Stomach (tissue), 9 donors: Measurements from ENCODE around the gene SNRNP25. TPM values are rescaled to one million over a fixed set of nuclear protein-coding genes. Genes with fewer than 3 reads are reported as not detected.

Experiments
- DNase-seq, 2 donors: peaks; one replicate each; pipeline versions ENCODE4 v3.0.0 to v3.0.0-alpha.2; 2013 to 2019
- H3K27ac ChIP-seq, 5 donors: fragments of 200-600 bp in 4 of 5; sonication (generic) in 4 of 5; one replicate each; pipeline ENCODE4 v1.5.1; 2013 to 2019; ENCODE audit warnings: mild to moderate bottlenecking in 1 of 5, moderate library complexity in 1 of 5
- H3K27me3 ChIP-seq, 3 donors: fragments of 200-600 bp; sonication (generic); one replicate each; pipeline ENCODE4 v1.5.1; 2017 to 2019; ENCODE audit warnings: mixed run types in 1 of 3
- H3K36me3 ChIP-seq, 4 donors: fragments of 200-600 bp; sonication (generic); 1 replicate in 3 of 4; 2 replicates in 1 of 4; pipeline ENCODE4 v1.5.1; 2016 to 2019
- H3K4me1 ChIP-seq, 4 donors: fragments of 200-600 bp; sonication (generic); one replicate each; pipeline ENCODE4 v1.5.1; 2016 to 2019
- H3K4me3 ChIP-seq, 4 donors: fragments of 200-600 bp; sonication (generic) in 3 of 4; one replicate each; pipeline ENCODE4 v1.5.1; 2016 to 2019; ENCODE audit warnings: mild to moderate bottlenecking in 1 of 4
- H3K9me3 ChIP-seq, 4 donors: fragments of 200-600 bp; sonication (generic); one replicate each; pipeline ENCODE4 v1.5.1; 2016 to 2019
- CTCF ChIP-seq, 7 experiments: fragments of 450-650 bp in 4 of 7; fragments of 200-600 bp in 3 of 7; sonication (generic) in 3 of 7; IDR thresholded peaks; one replicate each; pipeline ENCODE4 v1.5.1; 2016 to 2019; ENCODE audit warnings: antibody characterized with exemption in 7 of 7, control low read depth in 2 of 7, mild to moderate bottlenecking in 1 of 7
- EP300 ChIP-seq: sonication (generic); formaldehyde crosslinking; IDR thresholded peaks from one replicate; pipeline ENCODE4 v1.6.1; 2017; ENCODE audit warnings: antibody characterized with exemption
- POLR2A ChIP-seq, 4 donors: fragments of 450-650 bp; IDR thresholded peaks; one replicate each; pipeline ENCODE4 v1.6.1; 2016; ENCODE audit warnings: antibody characterized with exemption in 4 of 4, control low read depth in 2 of 4, mild to moderate bottlenecking in 1 of 4, moderate library complexity in 1 of 4
- POLR2AphosphoS5 ChIP-seq, 3 donors: sonication (generic); formaldehyde crosslinking; IDR thresholded peaks; one replicate each; pipeline ENCODE4 v1.6.1; 2016; ENCODE audit warnings: antibody characterized with exemption in 3 of 3
- WGBS, 5 donors: extraction: QIAGEN DNeasy Blood & Tissue Kit in 3 of 5; methylation state at CpG; one replicate each; pipeline versions ENCODE4 v1.1.5 to v1.1.7; 2013 to 2018; 5-methylcytosine and 5-hydroxymethylcytosine counted together
- intact Hi-C: fragments of 100-400 bp; cut with DNase I; formaldehyde crosslinking; loops from one replicate; pipeline ENCODE4 v1.15.1; 2023; ENCODE audit warnings: low total_unique reads
- polyA plus RNA-seq, 3 donors: library from polyadenylated mRNA; stranded (reverse); fragments of 200-250 nt; gene quantifications; one replicate each; pipeline ENCODE4 v1.2.3, GENCODE V29; 2013
- total RNA-seq, 5 donors: library from RNA; depleted of rRNA; stranded (reverse); fragments of >200 nt; gene quantifications; one replicate each; pipeline versions ENCODE4 v1.1.0 to v1.2.3, GENCODE V29; 2014 to 2016
- donor health status: healthy with polysubstance abuse.
- donor health status: Bipolar disorder and iron deficiency.
- donor health status: healthy.

Gene SNRNP25
- total and polyA plus RNA-seq, 8 donors = 2.3 to 40.2 (median 19.3) TPM

GRCh38 chr16:69181-69580 is 15.6 kb downstream of the SNRNP25 start:
- Histone ChIP-seq H3K4me3 (no peak overlapping the region), H3K27ac (peak overlapping the region in 1 of 5 donors; percentile 34), H3K4me1 (peaks cover 25 to 80% (median 67%) of the 10 kb centered on the region in 4 donors), H3K36me3 (peaks cover 6 to 9% (median 7%) of the 10 kb centered on the region in 4 donors), H3K27me3 (peaks cover 0 to 28% (median 0%) of the 10 kb centered on the region in 3 donors), H3K9me3 (no peaks in the 10 kb centered on the region)
- intact Hi-C loops = loop anchor here (2.0 kb wide), 1 partner anchor 28 kb away; no protein-coding TSS in a partner anchor
- DNase-seq = no peak
- TF ChIP-seq POLR2A (IDR thresholded peaks at IDR 0.05) = no peak
- TF ChIP-seq EP300 = no peak
- TF ChIP-seq POLR2AphosphoS5 (IDR thresholded peaks at IDR 0.05) = no peak
- TF ChIP-seq CTCF (IDR thresholded peaks at IDR 0.05) = no peak
- 47 to 72% (median 65%) methylated on average over 5 to 8 of the region's 8 CpGs for WGBS, 5 donors

- DNase-seq = no peak
- Histone ChIP-seq H3K4me1 (peaks cover 35 to 85% (median 73%) of the 10 kb centered on the region in 4 donors), H3K27me3 (peaks cover 0 to 28% (median 0%) of the 10 kb centered on the region in 3 donors), H3K9me3 (no peaks in the 10 kb centered on the region), H3K27ac (peak overlapping the region in 4 of 5 donors; percentile 85 to 96 (median 90)), H3K36me3 (no peaks in the 10 kb centered on the region), H3K4me3 (peak overlapping the region; percentile 57 to 73 (median 68))
- no peak for TF ChIP-seq CTCF (IDR thresholded peaks at IDR 0.05)
- no peak for TF ChIP-seq POLR2A (IDR thresholded peaks at IDR 0.05)
- no peak for TF ChIP-seq POLR2AphosphoS5 (IDR thresholded peaks at IDR 0.05)
- TF ChIP-seq EP300 = no peak
- 36 to 60% (median 43%) methylated on average over 2 to 5 of the region's 5 CpGs for WGBS, 5 donors
- intact Hi-C loops = no loop called here
Observed at GRCh38 chr16:71210-71539, 17.5 kb downstream of the SNRNP25 start.

- no peak for TF ChIP-seq POLR2A (IDR thresholded peaks at IDR 0.05)
- no peak for TF ChIP-seq CTCF (IDR thresholded peaks at IDR 0.05)
- no peak for TF ChIP-seq EP300
- TF ChIP-seq POLR2AphosphoS5 (IDR thresholded peaks at IDR 0.05) = peak in 1 of 3 donors; percentile 22
- Histone ChIP-seq H3K27me3 (peaks cover 0 to 28% (median 0%) of the 10 kb centered on the region in 3 donors), H3K4me3 (peak overlapping the region; percentile 57 to 73 (median 68)), H3K4me1 (peaks cover 41 to 85% (median 73%) of the 10 kb centered on the region in 4 donors), H3K9me3 (no peaks in the 10 kb centered on the region), H3K27ac (peak overlapping the region; percentile 48 to 96 (median 89)), H3K36me3 (no peaks in the 10 kb centered on the region)
- 4 to 11% (median 7%) methylated on average over 23 to 57 of the region's 57 CpGs for WGBS, 5 donors
- peak; percentile 57 to 92 for DNase-seq
- intact Hi-C loops = no loop called here
Observed at GRCh38 chr16:71540-72401, 18.1 kb downstream of the SNRNP25 start.

- WGBS, 5 donors = 14 to 32% (median 25%) methylated on average over 37 to 62 of the region's 62 CpGs
- intact Hi-C loops = no loop called here
Observed at GRCh38 chr16:72561-73548, 19.2 kb downstream of the SNRNP25 start, which contains the start of gene RHBDF1. Gene RHBDF1 (minus strand): TSS chr16:72631. CDS start chr16:65015, 7,616 bp downstream.

More at GRCh38 chr16:72561-73548, 19.2 kb downstream of the SNRNP25 start, which contains the start of gene RHBDF1:
- Histone ChIP-seq H3K9me3 (no peaks in the 10 kb centered on the region), H3K27me3 (peaks cover 0 to 28% (median 0%) of the 10 kb centered on the region in 3 donors), H3K4me3 (peak within 1 kb of the TSS; percentile 57 to 73 (median 68)), H3K4me1 (peaks cover 51 to 86% (median 77%) of the 10 kb centered on the region in 4 donors), H3K36me3 (no peaks in the 10 kb centered on the region), H3K27ac (peak within 1 kb of the TSS; percentile 48 to 96 (median 89))
- TF ChIP-seq CTCF (IDR thresholded peaks at IDR 0.05) (no peak), POLR2A (IDR thresholded peaks at IDR 0.05) (no peak), EP300 (no peak), POLR2AphosphoS5 (IDR thresholded peaks at IDR 0.05) (no peak)
- peak; percentile 69 to 91 for DNase-seq
